ENCODE results near the gene PLD4.

GRCh38 chr14:104899781-104900180, 24.9 kb upstream of the PLD4 start:
- TF ChIP-seq SIX5 (IDR thresholded peaks at IDR 0.05; ENCODE audit: low read depth, low read length) = no peak
- TF ChIP-seq, protein P1, sequence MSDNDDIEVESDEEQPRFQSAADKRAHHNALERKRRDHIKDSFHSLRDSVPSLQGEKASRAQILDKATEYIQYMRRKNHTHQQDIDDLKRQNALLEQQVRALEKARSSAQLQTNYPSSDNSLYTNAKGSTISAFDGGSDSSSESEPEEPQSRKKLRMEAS (IDR thresholded peaks at IDR 0.05) = no peak

Measured in H1 (cell line).